SK-N-MC (cell line): ENCODE results near the gene LMTK2.
"Not testable (repeated sequence)": the region's sequence is repeated elsewhere in the genome, so short reads cannot be mapped to it uniquely, and the experiment has no call there.

Experiments used
- DNase-seq: peaks from one replicate; pipeline ENCODE4 v3.0.0-alpha.2; 2011; ENCODE audit warnings: low read depth, low spot score
- H3K27ac ChIP-seq: fragments of 200-600 bp; sonication (generic); 2 replicates; pipeline ENCODE4 v1.5.1; 2016; ENCODE audit warnings: mixed run types
- H3K36me3 ChIP-seq: fragments of 200-600 bp; sonication (generic); 2 replicates; pipeline ENCODE4 v1.6.1; 2017; ENCODE audit warnings: antibody characterized with exemption, low read length, mixed read lengths; ENCODE audit not compliant: insufficient read depth
- H3K4me3 ChIP-seq: fragments of 200-600 bp; sonication (generic); 2 replicates; pipeline ENCODE4 v1.5.1; 2016
- H3K9ac ChIP-seq: fragments of 200-600 bp; sonication (generic); 2 replicates; pipeline ENCODE4 v1.8.0; 2017; ENCODE audit warnings: mixed run types, mixed read lengths; ENCODE audit not compliant: insufficient read length
- H3K9me3 ChIP-seq: fragments of 200-600 bp; sonication (generic); 2 replicates; pipeline ENCODE4 v1.6.1; 2017; ENCODE audit warnings: low read depth, mild to moderate bottlenecking, antibody characterized with exemption, low read length, moderate library complexity, mixed read lengths
- EZH2 ChIP-seq: fragments of 200-600 bp; sonication (generic); IDR thresholded peaks from one replicate; pipeline ENCODE4 v1.6.1; 2017; ENCODE audit warnings: antibody characterized with exemption
- FOXP2 ChIP-seq: optimal IDR thresholded peaks from 2 replicates; pipeline ENCODE3; 2011; ENCODE audit warnings: mild to moderate bottlenecking, moderate library complexity; ENCODE audit not compliant: insufficient read depth; ENCODE audit errors: extremely low read length, control extremely low read depth
- POLR2AphosphoS5 ChIP-seq: IDR thresholded peaks from 2 replicates; pipeline ENCODE4 v1.6.1; 2012; ENCODE audit warnings: mild to moderate bottlenecking, low read depth, low read length, borderline replicate concordance

LMTK2 gene

GRCh38 chr7:98216941-98217622 lies 110.4 kb downstream of the LMTK2 start:
- no peak for TF ChIP-seq POLR2AphosphoS5
- TF ChIP-seq FOXP2 = no peak
- no peak for TF ChIP-seq EZH2
- no peaks in the 10 kb centered on the region for H3K36me3 ChIP-seq
- no peak for DNase-seq
- no peak overlapping the region for H3K27ac ChIP-seq
- H3K9ac ChIP-seq = no peak overlapping the region
- no peak overlapping the region for H3K4me3 ChIP-seq
- no peaks in the 10 kb centered on the region for H3K9me3 ChIP-seq

GRCh38 chr7:98217623-98218582 lies 111.2 kb downstream of the LMTK2 start:
- Histone ChIP-seq H3K36me3 (no peaks in the 10 kb centered on the region), H3K9me3 (no peaks in the 10 kb centered on the region), H3K27ac (no peak overlapping the region), H3K4me3 (no peak overlapping the region), H3K9ac (no peak overlapping the region)
- TF ChIP-seq POLR2AphosphoS5 (no peak), FOXP2 (no peak), EZH2 (no peak)
- no peak for DNase-seq

- not testable (repeated sequence) for H3K36me3 ChIP-seq, H3K9me3 ChIP-seq, H3K4me3 ChIP-seq, H3K9ac ChIP-seq, H3K27ac ChIP-seq, DNase-seq
Measured at GRCh38 chr7:98219382-98219781, 112.7 kb downstream of the LMTK2 start.

GRCh38 chr7:98221611-98222532 lies 115.2 kb downstream of the LMTK2 start:
- Histone ChIP-seq H3K9me3 (no peaks in the 10 kb centered on the region), H3K9ac (no peak overlapping the region), H3K36me3 (no peaks in the 10 kb centered on the region), H3K4me3 (no peak overlapping the region), H3K27ac (no peak overlapping the region)
- DNase-seq = no peak
- TF ChIP-seq FOXP2 = no peak

DNA sequence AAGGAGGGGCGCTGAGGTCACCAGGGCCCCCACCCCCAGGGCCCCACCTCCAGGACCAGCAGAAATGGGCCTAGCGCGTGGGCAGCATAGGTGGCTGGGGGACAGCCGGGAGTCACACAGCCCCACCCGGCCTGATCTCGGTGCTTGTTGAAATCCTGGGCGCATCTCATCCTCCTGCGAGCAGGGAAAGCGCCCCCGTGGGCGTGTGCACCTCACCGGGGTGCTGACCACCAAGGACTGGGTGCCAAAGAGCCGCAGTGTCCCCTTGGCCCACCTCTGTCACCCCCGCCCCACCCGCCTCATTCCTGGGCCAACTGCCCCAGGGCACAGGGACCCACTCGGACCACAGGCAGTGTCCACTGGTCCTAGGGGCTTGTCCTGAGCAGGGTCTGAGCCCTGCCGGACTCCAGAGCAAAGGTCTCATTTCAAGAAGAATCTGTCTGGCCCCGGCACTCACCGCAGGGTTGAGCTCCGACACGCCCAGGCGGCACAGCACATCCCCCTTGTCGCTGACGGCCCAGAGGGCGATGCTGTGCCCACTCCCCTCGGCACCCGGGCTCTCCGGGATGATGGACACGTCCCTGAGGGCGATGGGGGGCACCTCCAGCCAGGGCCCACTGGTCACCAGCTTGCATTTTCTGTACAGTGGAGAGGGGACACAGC lies 116.0 kb downstream of the LMTK2 start:
- Histone ChIP-seq H3K9ac (no peak overlapping the region), H3K4me3 (no peak overlapping the region), H3K36me3 (no peaks in the 10 kb centered on the region), H3K9me3 (no peaks in the 10 kb centered on the region), H3K27ac (no peak overlapping the region)
- TF ChIP-seq EZH2 (no peak), POLR2AphosphoS5 (no peak), FOXP2 (no peak)
- DNase-seq = no peak

- Histone ChIP-seq H3K27ac (no peak overlapping the region), H3K9ac (no peak overlapping the region), H3K4me3 (no peak overlapping the region), H3K9me3 (no peaks in the 10 kb centered on the region), H3K36me3 (no peaks in the 10 kb centered on the region)
- TF ChIP-seq EZH2 = no peak
- no peak for DNase-seq
Measured at GRCh38 chr7:98223351-98223897, 116.8 kb downstream of the LMTK2 start.

- H3K27ac ChIP-seq = no peak overlapping the region
- no peak overlapping the region for H3K4me3 ChIP-seq
- no peaks in the 10 kb centered on the region for H3K36me3 ChIP-seq
- no peaks in the 10 kb centered on the region for H3K9me3 ChIP-seq
- no peak for TF ChIP-seq FOXP2
- TF ChIP-seq EZH2 = no peak
- TF ChIP-seq POLR2AphosphoS5 = no peak
- H3K9ac ChIP-seq = no peak overlapping the region
- DNase-seq = no peak
Measured at GRCh38 chr7:98223898-98224700, 117.4 kb downstream of the LMTK2 start.
